ENCODE measurements around the gene CAMK2N1.

DNA sequence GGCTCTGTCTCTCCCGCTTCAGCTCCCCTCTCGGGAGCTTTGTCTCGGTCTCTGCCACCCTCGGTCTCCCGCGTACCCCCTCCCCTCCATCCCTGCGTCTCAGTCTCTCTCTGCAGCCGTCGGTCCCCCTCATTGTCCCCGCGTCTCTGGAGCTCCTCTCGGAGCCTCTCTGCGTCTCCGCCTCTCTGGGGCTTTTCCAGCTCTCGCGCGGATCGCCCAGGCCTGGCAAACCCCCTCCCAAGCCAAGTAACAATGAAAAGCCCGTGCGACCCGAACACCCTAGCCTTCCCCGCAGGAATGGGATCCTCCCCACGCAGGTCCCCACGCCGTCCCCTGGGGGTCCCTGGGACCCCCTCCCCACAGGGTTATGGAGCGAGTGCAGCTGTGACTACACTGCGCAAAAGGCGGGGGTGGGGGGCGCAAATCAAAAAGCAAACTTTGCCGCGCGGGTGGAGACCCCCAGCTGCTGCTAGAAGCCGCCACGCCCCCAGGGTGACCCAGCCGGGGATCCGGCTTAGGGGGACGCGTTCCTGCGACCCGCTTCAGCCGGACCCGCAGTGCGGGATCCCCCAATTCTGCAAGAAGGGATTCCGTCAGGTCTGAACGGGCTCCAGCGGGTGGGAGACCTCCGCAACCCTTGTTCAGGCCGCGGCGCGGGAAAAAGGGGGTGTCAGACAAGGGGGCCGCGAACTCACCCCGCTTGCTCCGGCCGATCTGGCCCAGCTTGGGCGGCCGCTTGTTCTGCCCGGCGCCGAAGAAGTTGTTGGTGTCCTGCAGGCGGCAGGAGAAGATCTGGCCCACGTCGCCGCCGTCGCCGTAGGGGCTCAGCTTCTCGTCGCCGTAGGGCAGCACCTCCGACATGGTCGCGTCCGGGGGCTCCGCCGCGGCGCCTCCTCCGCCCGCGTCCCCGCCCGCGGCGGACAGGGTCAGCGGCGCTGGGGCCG, 1.2 kb downstream of the CAMK2N1 start:
- TF ChIP-seq CTCF (IDR thresholded peaks at IDR 0.05 in 4 of 5, conservative IDR thresholded peaks at IDR 0.05 in 1 of 5) (no peak), POLR2A (IDR thresholded peaks at IDR 0.05) (no peak)
